IPS-NIHi11 (cell line): ENCODE measurements around the gene PML.

Experiments
- DNase-seq: peaks from one replicate; pipeline ENCODE4 v3.0.0; 2012; ENCODE audit warnings: mixed read lengths, low spot score

The PML gene

DNA sequence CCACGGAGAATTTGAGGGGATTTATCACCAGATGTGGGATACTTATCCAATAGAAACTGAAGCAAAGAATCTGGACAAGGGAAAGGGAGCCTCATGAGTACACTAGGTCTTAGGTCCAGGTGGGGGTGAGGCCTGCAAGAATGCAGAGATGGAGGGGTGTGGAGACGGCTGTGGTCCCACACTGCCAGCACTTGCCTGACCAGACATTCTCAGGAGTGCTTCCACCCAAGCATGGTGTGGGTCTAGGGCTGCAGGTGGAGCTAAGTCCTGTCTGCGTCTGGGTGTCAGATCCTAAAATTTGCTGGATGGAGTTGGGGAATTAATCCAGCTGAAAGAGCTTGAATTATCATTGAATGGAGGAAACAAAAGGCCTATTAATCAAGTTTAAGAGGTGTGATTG lies 14.4 kb downstream of the PML start:
- no peak for DNase-seq

DNA sequence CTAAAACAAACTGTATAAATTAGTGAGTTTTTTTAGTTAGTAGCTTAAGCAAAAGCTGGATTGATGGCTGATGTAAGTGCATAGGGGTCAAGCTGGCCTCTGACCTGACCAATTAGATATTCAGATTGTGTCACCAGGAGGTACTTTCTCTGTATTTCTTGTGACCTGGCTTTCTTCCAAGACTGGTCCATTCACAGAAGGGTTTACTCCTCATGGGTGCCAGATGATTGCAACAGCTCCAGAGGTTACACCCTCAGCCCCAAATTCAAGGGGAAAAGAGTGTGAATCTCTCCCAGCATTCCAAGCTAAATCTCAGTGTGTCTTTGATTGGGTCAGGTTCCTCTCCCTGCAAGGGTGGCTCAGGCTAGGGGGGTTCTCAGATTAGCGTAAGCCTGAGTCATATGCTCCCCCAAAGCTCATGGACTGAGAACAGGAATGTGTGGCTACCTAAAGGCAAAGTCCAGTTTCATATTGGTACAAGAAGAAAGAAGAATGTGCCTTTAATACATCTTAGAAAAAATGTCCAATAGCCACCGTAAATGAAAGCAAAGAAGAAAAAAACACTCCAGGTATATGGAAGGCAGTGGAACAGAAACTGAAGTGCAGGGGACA lies 16.5 kb downstream of the PML start:
- no peak for DNase-seq

DNA sequence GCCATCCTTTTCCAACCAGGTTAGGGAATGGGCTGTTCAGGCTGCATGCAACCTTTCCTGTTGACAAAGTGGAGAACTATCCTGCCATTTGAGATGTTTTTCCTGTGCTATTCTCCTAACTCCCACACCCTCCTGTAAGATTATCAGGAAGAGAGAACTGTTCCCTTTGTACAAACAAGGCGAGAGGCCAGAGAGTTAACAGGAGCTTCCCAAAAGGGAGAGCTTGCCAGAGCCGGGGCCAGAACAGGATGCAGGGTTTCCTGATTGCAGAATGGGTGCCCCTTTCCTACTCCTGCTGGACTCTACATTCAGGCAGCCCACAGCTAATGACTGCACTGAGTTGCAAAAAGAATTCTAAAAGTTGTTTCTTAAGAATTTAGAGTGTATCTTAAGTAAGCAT lies 17.1 kb downstream of the PML start:
- no peak for DNase-seq

DNA sequence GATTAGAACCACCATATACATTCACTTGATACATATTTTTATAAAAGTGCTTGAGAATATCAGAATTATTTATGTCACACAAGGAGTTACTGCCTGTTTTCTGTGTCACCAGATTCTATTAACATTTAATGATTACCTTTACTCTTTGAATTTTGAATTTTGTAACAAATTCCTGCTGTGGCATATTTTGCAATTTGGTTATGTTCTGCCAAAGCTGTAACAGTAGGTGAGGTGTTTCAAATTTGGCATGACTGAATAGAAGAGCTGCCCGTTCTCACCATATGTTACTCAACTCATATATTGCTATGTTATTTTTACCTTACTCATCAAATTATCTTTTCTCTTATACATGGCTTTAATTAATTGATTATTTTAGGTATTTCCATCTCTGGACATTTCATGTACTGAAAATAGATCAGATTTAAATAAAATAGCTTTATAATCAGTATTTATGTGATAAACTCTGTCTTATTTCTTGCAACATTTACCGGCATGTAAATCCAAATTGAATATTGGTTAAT lies 18.9 kb downstream of the PML start:
- DNase-seq: no peak

DNA sequence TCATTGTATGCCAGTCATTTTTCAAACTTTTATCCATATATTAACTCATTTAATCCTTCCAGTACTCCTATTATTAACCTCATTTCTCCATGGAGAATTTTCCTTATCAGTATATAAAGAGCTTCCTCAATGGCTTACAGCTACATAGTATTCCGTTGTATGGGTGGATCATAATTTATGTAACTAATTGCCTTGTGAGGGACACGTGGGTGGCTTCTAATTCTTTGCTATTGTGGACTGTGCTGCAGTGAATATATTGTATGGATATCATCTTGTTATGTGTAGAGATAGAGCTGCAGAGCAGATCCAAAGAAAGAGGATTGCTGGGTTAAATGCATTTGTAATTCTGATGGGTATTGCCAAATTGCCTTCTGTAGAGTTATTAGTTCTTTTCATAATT lies 25.2 kb downstream of the PML start:
- no peak for DNase-seq

DNA sequence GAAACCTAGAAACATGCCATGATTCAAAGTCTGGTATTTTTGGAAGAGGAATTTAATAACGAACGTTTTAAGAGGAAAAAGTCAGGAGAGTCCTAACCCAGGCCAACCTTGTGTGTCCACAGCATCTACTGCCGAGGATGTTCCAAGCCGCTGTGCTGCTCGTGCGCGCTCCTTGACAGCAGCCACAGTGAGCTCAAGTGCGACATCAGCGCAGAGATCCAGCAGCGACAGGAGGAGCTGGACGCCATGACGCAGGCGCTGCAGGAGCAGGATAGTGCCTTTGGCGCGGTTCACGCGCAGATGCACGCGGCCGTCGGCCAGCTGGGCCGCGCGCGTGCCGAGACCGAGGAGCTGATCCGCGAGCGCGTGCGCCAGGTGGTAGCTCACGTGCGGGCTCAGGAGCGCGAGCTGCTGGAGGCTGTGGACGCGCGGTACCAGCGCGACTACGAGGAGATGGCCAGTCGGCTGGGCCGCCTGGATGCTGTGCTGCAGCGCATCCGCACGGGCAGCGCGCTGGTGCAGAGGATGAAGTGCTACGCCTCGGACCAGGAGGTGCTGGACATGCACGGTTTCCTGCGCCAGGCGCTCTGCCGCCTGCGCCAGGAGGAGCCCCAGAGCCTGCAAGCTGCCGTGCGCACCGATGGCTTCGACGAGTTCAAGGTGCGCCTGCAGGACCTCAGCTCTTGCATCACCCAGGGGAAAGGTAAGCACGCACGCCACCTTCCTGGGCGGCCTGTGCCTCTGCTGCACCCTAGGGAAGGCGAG lies 28.4 kb downstream of the PML start:
- DNase-seq: no peak

DNA sequence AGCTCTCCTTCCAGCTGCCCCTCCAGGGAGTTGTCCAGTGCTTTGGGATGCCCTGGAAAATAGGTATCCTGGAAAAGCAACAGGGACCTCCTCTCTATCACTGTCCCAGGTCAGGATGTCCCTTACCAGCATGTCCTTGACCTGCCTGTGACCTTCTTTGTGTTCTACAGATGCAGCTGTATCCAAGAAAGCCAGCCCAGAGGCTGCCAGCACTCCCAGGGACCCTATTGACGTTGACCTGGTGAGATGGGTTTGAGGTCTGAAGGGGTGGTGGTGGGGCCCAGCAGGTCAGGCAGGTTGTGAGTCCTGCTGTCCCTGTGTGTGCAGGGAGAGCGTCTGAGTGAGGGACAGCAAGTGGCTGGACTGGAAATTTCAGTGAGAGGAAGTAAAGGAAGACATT lies 30.2 kb downstream of the PML start:
- no peak for DNase-seq

DNA sequence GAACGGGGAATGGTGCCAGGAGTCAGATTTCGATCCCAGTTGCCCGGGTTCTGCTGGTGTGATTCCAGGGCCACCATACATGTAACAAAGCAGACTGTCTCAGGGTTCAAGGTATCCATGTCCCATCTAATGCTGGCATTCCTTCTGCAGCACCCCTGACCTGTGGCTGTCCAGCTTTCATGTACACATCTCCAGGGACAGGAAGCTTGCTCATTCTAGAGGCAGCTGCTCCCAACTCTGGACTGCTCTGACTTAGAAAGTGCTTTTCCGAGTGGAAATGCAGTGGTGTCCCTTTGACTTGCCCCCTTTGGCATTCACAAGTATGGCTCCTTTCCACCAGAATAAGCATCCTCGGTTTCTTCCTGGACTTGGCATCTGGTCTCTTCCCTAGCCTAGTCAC lies 30.9 kb downstream of the PML start:
- no peak for DNase-seq

DNA sequence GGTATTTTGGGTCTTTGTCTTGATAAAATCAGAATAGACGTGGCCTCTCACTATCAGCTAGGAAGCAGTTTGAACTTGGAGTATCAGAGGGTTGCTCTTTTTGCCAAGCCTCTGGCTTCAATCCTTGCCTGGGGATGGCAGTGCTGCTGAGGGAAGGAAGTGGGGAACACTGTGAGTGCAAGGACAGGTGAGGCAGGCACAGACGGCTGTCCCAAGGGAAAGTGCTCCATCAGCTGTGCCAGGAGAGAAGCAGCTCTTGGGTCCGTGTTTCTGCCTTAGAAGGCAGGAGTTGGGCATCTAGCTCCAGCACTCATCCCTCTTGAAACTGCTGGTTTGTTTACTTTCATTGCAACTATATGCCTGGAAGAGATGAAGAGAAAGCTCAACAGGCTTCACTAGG lies 33.2 kb downstream of the PML start:
- no peak for DNase-seq

DNA sequence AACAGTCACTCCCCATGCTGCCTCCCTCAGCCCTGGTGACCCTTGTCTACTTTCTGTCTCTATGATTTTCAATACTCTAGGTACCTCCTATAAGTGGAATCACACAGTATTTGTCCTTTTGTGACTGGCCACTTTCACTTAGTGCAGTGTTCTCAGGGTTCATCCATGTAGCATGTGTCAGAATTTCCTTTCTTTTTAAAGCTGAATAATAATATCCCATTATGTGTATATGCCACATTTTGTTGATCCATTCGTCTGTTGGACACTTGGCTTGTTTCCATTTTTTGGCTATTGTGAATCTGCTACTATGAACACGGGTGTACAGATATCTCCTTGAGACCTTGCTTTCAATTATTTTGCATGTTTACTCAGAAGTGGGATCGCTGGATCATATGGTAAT lies 34.1 kb downstream of the PML start:
- no peak for DNase-seq

DNA sequence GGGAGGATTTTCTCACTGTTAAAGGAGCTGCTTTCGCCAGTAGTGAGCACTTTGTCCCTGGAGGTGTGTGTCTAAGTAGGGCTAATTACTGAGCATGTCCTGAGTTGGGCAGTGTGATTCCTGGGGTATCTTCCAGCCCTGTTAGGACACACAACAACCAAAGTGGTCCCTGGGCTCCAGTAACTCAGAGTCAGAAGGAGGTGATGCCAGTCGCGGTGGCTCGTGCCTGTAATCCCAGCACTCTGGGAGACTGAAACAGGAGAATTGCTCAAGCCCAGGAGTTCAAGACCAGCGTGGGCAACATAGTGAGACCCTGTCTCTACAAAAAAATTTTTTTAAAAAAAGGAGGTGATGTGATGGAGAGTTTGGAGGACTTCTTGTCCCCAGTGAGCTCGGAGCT lies 37.5 kb downstream of the PML start:
- no peak for DNase-seq

DNA sequence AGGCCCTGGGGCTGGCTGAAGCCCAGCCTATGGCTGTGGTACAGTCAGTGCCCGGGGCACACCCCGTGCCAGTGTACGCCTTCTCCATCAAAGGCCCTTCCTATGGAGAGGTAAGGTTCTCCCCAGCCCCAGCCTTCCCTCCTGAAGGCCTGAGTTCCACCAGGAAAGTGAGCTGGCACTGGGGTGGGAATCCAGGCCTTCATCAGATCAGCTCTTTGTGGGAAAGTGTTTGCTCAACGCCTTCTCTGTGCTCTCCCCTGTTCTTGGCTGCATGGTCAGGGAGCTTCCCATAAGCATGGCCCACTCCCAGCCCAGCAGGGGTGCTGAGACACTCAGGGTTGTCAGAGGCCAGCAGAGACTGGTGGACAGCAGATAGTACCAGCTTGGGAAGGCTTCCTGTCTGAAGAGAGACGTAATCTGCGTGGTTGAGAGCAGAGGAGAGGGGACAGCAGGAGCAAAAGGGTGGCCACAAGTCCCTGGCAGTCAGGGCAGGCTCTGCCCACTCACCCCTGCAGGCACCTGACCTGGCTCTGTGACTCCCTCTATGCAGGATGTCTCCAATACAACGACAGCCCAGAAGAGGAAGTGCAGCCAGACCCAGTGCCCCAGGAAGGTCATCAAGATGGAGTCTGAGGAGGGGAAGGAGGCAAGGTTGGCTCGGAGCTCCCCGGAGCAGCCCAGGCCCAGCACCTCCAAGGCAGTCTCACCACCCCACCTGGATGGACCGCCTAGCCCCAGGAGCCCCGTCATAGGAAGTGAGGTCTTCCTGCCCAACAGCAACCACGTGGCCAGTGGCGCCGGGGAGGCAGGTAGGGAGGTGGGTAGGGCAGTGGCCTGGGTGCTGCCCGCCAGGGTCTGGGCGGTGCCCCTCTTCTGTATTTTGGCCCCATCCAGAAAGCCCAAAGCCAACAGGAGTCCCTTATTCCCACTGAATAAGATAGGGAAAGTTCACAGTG lies 38.4 kb downstream of the PML start:
- DNase-seq: no peak

DNA sequence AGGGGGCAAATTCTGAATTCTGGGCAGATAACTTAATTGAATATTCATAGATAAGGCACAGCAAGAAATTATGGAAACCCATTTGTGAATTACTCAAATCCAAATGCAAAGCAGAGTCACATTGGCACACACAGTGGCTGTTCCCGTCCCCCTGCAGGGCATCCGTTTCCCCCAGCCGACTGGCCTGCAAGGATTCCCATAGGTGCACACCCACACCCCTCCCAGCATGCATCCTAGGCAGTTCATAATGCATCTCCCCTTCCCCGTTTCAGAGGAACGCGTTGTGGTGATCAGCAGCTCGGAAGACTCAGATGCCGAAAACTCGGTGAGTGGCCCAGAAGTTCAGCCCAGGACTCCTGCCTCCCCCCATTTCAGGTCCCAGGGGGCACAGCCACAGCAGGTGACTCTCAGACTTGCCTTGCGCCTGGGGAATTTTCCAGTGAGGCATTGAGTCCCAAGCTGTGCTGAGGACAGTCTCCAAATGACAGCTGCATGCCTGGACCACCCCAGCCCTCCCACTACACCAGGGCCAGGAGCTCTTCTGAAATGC lies 39.8 kb downstream of the PML start:
- DNase-seq: no peak

DNA sequence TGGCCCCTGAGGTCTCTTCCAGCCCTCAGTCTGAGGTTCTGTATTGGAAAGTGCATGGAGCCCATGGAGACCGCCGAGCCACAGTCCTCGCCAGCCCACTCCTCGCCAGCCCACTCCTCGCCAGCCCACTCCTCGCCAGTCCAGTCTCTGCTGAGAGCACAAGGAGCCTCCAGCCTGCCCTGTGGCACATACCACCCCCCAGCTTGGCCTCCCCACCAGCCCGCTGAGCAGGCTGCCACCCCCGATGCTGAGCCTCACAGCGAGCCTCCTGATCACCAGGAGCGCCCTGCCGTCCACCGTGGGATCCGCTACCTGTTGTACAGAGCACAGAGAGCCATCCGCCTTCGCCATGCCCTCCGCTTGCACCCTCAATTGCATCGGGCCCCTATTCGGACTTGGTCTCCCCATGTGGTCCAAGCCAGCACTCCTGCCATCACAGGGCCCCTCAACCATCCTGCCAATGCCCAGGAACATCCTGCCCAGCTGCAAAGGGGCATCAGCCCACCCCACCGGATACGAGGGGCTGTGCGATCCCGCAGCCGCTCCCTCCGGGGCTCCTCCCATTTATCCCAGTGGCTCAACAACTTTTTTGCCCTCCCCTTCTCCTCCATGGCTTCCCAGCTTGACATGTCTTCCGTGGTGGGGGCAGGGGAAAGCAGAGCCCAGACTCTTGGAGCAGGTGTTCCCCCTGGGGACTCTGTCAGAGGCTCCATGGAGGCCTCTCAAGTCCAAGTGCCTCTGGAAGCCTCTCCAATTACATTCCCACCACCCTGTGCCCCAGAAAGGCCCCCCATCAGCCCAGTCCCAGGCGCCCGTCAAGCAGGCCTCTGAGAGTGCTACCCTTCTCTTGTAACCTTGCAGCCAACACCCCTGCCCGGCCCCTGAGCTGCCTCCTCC lies 40.9 kb downstream of the PML start:
- no peak for DNase-seq

DNA sequence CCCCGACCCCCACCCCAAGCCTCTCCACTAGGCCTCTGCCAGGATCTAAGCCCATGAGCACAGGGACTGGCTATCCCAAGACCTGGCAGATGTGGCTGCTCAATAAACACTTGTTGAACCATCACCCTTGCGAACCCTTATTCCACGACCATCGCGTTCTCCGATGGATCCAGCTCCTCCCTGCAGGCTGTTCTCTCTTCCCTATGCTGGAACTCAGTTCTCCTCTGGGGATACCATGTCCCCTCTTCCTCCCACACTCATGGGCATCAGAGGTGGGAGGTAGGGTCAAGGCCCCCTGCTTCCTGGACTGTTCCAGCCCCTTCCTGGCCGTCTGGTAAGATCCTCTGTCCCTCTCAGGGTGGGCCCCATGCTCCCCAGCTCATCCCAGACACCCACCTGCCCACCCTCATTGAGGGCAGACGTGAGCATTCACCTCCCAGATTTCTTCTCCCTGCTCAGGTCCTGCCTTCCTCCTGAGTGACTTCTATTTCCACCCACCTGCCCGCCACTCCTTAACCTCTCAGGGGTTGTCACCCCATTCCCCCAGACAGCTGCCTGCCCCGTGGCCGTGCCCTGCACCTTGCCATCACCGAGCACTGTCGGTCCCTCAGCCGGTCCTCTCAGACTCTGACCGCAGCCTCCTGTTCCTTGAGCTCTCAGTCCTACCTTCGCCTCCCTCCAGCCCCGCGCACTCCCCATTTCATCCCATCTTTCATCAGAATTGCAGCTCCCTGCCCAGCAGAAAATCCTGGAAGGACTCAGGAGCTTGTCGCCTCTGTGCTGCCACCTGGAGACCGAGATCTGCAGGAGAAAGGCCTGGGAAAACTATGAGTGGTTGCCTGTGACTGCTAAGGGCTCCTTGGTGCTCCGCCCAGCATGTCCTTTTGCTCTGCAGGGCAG lies 42.0 kb downstream of the PML start:
- DNase-seq: peak; percentile 88

DNA sequence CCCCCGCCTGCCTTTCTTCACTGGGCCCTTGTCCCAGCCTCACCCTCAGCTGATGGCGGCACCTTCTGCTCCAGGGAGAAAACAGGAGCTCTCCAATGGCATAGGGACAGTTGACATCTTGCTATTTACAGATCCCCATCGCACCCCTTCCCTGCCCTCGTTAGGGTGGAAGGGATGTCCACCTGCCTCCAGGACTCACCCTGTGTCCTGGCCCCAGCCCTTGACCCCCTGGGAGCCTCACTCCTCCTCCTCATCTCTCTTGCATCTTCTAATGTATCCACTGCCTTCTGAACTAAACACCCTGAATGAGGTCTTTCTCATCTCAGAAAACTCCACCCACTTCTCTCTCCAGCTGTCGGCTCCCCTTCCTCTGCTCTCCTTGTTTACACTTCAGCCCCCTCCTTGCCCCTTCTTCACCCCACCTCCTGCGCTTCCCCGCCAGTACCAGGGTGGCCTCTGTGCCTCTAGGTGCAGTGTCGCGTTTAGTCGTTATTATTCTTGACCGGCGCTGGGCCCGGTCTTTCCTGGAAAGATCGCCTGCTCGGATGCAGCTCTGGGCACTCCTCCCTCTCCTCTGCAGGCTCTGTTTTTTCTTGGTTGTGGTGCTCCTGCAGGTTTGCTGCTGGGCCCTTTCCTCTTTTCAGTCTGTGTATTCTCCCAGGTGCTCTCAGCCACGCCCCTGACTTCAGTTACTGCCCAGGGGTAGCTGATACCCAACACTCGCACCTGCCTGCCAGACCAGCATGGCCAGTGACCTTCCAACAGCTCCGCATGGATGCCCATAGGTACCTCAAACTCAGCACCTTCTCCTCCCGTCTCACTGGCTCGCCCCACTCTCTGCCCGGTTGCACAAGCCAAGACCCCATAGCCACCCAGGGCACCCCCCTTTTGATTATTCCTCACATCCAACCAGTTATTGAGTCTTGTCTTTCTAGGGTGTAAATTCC lies 42.9 kb downstream of the PML start:
- no peak for DNase-seq

DNA sequence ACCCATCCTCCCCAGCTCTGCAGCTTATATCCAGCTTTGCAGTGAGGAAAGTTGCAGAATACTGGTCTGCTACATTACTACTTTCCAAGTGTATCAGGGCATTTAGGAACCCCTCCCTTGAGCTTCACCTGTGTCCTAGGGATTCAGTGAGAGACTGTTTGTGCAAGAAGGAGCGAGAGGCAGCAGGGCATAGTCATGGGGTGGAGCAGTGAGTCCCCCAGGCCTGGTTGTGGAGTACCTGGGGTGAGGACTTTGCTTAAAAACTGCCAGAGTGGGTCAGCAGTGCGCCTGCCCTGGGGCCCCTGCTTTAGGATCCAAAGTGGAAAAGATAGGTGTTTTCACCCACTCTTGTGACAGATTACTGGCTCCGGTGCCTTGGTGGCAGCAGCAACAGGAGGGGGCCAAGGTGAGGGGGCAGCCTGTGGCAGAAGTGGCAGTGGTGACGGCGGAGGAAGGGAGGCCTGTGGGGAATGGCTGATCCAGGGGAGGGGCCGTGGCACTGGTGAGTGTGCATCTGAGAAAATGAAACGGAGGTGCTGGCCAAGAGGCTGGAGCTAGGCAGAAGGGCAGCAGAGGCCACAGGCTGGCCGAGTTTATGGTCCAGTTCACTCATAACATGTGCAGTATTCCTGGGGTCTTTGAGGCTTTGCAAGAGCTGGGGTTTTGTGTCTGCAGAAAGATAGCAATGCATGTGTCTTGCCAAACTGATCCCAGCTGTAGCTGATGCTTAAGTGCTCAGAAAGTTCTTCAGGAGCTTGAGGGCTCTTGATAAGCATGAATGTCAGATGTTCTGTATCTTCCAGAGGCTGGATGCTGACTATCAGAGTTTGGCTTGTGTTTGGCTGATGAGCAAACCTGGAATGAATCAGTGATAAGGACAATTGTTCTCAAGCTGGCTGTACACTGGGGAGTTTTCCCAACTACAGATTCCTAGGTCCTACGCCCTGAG lies 44.5 kb downstream of the PML start:
- DNase-seq: no peak

DNA sequence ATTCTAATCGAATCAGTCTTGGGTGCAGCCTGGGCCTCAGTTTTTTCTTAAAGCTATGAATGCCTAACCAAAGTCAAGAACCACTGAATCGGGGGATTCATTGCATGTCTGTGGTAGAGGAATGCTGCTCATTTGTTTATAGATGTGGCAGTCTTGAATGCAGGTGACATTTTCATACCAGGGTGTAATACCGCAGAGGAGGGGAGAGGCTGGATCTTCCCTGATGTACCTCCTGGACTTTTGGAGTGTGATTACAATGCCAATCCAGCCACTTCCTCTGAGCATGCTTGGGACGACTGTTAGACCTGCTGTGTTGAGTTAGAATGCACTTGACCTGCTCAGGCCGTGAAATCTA lies 45.1 kb downstream of the PML start:
- no peak for DNase-seq
